GM19452 (cell line): ENCODE data around the gene WNT6.
"Not testable (repeated sequence)": the region's sequence is repeated elsewhere in the genome, so short reads cannot be mapped to it uniquely, and the experiment has no call there.

Experiments used
- ATAC-seq: cut with Tn5 transposase; IDR thresholded peaks from one replicate; pipeline ENCODE4 v1.9.1; 2021; ENCODE audit not compliant: unreplicated experiment

The WNT6 gene

DNA sequence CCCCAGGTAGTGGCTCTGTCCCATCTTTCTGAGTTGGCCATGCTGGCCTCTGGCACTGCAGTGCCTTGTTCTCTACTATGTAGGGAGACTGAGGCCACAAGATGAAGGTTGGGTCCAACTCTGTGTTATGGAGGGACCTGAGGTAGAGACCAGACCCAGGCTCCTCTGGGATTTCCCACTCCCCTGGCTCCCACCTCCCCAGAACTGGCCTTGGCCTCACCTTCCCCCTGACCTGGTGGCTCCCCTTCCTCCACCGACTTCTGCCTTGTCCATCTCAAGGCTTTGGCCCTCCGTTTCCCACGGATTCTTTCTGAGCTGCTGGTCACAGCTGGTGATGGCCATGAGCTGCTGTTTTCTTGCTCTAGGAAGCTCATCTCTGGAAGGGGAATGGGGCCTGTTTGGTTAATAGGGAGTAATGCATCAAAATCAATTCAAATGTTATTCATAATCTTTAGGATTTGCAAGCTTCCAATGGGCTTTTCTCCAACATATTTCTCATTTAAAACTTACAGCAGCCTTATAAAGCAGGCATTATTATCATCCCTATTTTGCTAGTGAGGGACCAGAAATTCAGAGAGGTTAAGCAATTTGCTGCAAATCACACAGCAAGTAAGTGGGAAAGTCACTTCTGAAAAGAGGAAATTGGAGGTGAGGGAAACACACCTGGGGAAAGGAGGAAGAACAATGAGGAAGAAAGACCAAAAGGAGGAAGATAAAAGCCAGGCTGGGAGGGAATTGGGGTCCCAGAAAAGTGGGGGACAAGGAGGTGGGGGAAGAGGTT lies 28.9 kb upstream of the WNT6 start:
- no peak for ATAC-seq

GRCh38 chr2:218831378-218831990 lies 28.1 kb upstream of the WNT6 start, which contains the start of gene PRKAG3:
PRKAG3 (minus strand) TSS chr2:218831803.
- no peak for ATAC-seq

DNA sequence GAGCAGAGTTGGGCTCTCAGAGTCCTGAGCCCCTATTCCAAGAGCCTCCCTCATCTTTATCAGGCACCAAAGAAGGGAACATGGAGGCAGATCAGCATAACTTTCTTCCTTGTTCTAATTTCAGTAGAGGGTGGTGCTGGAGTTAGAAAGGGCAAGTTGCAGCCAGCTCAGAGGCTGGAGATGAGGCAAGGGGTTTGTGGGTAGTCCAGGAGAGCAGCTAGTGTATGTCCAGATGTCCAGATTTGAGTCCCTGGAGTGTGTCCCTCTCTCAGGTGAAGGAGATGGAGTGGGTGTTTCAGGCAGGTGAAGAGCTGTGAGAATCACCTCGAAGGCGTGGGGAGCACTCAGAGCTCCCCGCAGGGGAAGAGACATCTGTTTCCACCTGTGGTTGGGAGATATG lies 27.5 kb upstream of the WNT6 start:
- ATAC-seq = no peak

- ATAC-seq = no peak
Observed at GRCh38 chr2:218832520-218832919, 27.1 kb upstream of the WNT6 start.

DNA sequence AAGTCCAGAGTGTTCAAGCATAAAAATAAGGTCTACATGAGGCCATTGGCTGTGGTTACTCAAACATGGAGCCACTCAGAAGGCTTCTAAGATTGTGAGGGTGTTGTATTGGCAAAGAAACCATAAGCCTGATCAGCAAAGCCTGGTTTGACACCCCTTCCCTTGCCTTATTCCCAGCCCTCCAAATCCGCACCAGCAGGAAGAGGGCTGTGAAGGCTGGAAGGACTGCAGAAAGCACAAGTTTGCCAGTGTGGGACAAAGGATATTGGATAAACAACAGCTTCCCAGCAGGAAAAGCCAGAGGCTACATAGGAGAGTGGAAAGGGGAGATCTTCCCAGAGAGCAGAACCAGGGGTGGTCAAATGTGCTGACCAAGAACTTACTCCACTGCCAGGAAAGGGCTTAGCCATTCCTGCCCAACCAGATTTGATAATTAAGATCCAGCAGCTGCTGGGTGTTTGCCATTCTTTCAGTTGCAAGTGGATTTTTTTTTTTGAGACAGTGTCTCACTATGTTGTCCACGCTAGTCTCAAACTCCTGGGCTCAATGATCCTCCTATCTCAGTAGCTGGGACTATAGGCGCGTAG lies 26.5 kb upstream of the WNT6 start:
- no peak for ATAC-seq

DNA sequence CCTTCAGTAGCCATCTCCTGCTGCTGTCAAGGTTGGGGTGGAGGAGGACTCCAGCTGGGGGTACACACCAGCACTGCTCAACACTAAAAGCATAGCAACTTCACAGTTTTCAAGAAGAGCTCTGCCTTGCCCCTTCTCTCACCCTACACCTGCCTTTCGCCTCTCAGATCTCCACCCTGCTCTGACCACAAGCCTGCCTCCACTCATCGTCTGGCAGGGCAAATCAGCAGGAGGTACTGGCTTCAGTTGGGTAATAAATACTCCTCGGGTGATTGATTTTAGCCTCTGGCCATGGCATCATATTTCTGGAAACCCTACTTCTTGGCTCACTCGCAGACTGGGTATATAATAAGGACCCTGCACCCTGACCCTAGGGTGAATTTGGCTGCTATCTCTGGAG lies 24.9 kb upstream of the WNT6 start:
- no peak for ATAC-seq

GRCh38 chr2:218837495-218837894 lies 22.1 kb upstream of the WNT6 start:
- no peak for ATAC-seq

- ATAC-seq = no peak
Observed at GRCh38 chr2:218839430-218839829, 20.2 kb upstream of the WNT6 start.

DNA sequence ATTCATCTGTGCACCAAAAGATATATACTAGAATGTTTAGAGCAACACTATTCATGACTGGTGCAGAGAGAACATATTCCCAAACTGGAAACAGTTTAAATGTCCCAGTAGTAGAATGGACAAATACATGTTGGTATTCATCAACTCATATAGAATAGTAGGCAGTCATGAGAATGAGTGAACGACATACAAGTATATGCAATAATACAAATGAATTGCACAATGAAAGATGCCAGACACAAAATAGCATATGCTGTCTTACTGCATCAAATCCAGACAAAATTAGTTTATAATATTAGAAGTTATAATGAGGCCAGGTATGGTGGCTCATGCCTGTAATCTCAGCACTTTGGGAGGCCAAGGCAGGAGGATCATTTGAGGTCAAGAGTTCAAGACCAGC lies 19.7 kb upstream of the WNT6 start:
- no peak for ATAC-seq

GRCh38 chr2:218844334-218844733 lies 15.3 kb upstream of the WNT6 start:
- not testable (repeated sequence) for ATAC-seq

GRCh38 chr2:218846963-218847362 lies 12.6 kb upstream of the WNT6 start:
- not testable (repeated sequence) for ATAC-seq

DNA sequence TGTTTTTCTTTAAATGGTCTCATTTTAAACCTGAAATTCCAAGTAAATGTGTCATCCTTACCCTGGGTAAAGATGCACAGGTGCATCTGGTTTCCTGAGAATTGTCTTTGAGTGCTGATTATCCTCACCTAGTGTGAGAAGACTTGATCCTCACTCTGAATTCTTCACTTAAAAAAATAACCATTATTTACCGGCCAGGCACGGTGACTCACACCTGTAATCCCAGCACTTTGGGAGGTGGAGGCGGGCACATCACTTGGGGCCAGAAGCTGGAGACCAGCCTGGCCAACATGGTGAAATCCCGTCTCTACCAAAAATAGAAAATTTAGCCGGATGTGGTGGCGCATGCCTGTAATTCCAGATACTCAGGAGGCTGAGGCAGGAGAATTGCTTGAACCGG lies 9.9 kb upstream of the WNT6 start:
- no peak for ATAC-seq

DNA sequence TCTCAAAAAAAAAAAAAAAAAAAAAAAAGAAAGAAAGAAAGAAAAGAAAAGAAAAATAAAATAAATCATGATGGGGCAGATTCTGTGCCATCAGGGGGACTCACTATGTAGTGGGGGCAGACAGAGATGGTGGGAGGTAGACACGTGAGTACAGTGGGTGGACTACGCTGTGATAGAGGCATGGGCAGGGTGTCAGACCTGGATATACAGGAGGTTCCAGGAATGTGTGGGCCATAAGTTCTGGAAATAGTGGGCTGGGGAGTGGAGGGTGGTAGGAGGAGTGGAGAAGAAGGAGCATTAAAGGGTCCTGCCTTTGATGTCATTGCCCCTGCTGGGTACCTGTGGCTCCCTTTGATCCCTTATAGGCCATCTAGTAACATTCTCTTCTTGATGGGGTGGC lies 8.8 kb upstream of the WNT6 start:
- no peak for ATAC-seq

GRCh38 chr2:218851286-218851685 lies 8.3 kb upstream of the WNT6 start:
- ATAC-seq = no peak

DNA sequence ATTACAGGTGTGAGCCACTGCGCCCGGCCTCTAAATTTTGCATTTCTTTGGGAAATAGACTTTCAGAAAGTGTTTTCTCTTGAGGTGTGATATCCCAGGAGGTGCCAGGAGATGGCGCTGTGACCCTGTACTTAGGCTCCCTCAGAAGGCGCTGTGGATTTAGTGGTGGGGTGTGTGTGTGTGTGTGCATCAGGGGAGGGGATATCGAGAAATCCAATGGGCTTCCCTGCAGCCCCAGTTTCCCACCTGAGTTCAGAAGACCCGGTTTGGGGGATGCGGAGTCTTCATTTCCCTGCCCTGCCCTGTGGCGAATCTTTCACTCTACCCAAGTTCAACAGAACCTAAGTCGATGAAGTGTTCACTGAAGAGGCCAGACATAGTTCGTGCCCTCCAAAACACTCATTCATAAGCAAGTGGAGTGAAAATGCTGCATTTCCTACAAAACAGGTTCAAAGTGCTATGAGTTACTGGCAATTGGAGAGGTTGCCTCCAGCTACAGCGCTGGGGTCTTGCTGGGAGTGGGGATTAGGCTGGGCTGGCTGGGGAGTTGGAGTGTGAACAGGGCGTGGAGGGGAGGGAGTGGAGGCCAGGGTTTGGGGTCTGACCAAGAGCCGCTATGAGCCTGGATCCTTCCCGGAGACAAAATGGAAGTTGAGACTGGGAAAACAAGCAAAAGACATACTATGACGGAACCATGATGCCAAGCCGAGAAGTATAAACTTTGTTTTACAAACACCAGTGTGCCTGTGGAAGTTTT lies 6.5 kb upstream of the WNT6 start:
- no peak for ATAC-seq

GRCh38 chr2:218853766-218854165 lies 5.8 kb upstream of the WNT6 start:
- ATAC-seq = no peak

- ATAC-seq = no peak
Observed at GRCh38 chr2:218854860-218855259, 4.7 kb upstream of the WNT6 start.

- ATAC-seq = no peak
Observed at GRCh38 chr2:218855305-218856166, 4.1 kb upstream of the WNT6 start.

DNA sequence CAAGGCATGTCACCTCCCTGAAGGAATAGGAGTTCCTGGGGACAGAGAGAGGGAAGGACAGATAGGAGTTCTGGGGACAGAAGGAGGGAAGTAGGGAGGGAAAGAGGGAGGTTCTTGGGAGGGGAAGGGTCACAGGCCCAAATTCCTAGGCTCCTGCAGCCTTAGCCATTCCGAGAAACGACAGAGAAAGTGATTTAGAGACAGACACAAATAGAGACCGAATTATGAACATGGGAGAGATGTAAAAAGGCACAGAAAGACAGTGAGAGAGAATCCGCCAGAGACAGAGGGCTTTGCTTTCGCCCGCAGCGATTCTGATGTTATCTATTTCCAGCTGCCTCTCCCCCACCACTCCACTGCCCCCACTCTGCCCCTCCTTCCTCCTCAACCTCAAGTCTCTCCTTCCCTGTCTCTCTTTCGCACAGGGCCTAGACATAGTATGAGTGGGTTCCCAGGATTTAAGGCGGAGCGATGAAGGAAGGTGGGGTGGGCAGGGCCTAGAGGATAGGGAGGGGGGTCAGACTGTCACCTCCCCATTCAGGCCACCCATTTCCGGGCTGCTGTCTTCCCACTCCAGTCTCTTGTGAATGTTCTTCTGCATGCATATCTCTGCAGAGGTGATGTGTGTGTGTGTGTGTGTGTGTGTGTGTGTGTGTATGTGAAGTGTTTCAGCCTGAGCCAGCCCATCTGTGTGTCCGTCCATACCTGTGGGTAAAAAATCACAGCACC lies 3.3 kb upstream of the WNT6 start:
- ATAC-seq = no peak

DNA sequence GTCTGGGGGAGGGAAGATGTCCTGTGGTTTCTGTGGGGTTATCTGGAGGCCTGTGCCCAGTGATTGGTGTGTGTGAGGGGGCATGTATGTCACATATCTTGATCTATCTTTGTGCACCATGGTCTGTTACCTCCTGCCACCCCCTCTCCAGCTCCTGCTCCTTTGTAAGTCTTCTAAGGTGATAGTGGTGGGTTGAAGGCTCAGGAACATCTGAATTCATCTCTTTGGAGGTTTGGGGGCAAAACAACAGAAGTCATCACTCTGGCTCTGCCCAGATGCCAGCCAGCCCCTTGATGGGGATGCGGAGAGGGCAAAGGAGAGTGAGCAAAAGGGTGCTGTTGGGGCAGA lies 2.7 kb upstream of the WNT6 start:
- ATAC-seq = no peak
